H9 (cell line): Measurements from ENCODE around the gene SFRP5. TPM values are rescaled to one million over a fixed set of nuclear protein-coding genes. Genes with fewer than 3 reads are reported as not detected.

Experiments used
- DNase-seq: peaks from one replicate; pipeline ENCODE4 v3.0.0-alpha.2; 2017
- H2AFZ ChIP-seq: one replicate; pipeline ENCODE4 v1.6.1; 2013; ENCODE audit warnings: mild to moderate bottlenecking, low read length, control low read depth, moderate library complexity
- H2AK5ac ChIP-seq: 2 replicates; pipeline ENCODE4 v1.6.1; 2013; ENCODE audit warnings: low read length, control low read depth, mixed read lengths; ENCODE audit not compliant: insufficient read length
- H2BK120ac ChIP-seq: one replicate; pipeline ENCODE4 v1.6.1; 2013; ENCODE audit warnings: low read depth, mild to moderate bottlenecking, low read length, control low read depth, inconsistent platforms; ENCODE audit not compliant: poor library complexity, severe bottlenecking
- H2BK12ac ChIP-seq: 2 replicates; pipeline ENCODE4 v1.6.1; 2013; ENCODE audit warnings: low read length, control low read depth, mixed read lengths, low read depth; ENCODE audit not compliant: insufficient read length
- H2BK15ac ChIP-seq: 2 replicates; pipeline ENCODE4 v1.6.1; 2013; ENCODE audit warnings: low read depth, low read length, control low read depth
- H2BK20ac ChIP-seq: one replicate; pipeline ENCODE4 v1.6.1; 2013; ENCODE audit warnings: low read depth, mild to moderate bottlenecking, low read length, control low read depth, inconsistent platforms; ENCODE audit not compliant: poor library complexity, severe bottlenecking
- H2BK5ac ChIP-seq: 2 replicates; pipeline ENCODE4 v1.6.1; 2013; ENCODE audit warnings: low read length, control low read depth, mixed read lengths; ENCODE audit not compliant: insufficient read length
- H3K14ac ChIP-seq: 2 replicates; pipeline ENCODE4 v1.6.1; 2013; ENCODE audit warnings: low read length, control low read depth; ENCODE audit not compliant: insufficient read depth
- H3K18ac ChIP-seq: 2 replicates; pipeline ENCODE4 v1.6.1; 2013; ENCODE audit warnings: low read depth, mild to moderate bottlenecking, mixed read lengths, low read length, control low read depth; ENCODE audit not compliant: insufficient read length
- H3K23ac ChIP-seq: 2 replicates; pipeline ENCODE4 v1.6.1; 2013; ENCODE audit warnings: low read length, control low read depth, mixed read lengths, low read depth; ENCODE audit not compliant: insufficient read length
- H3K23me2 ChIP-seq: 2 replicates; pipeline ENCODE4 v1.6.1; 2013; ENCODE audit warnings: low read depth, mild to moderate bottlenecking, mixed read lengths, low read length, control low read depth; ENCODE audit not compliant: insufficient read length, poor library complexity, severe bottlenecking
- H3K27ac ChIP-seq: 2 replicates; pipeline ENCODE4 v1.5.1; 2013; ENCODE audit warnings: low read length, control low read depth, mixed read lengths, low read depth; ENCODE audit not compliant: insufficient read length
- H3K27me3 ChIP-seq: 2 replicates; pipeline ENCODE4 v1.6.1; 2013; ENCODE audit warnings: low read length, control low read depth, inconsistent platforms; ENCODE audit not compliant: insufficient read depth
- H3K4ac ChIP-seq: 2 replicates; pipeline ENCODE4 v1.6.1; 2013; ENCODE audit warnings: low read depth, mild to moderate bottlenecking, control low read depth, inconsistent platforms, low read length, moderate library complexity
- H3K4me1 ChIP-seq: 2 replicates; pipeline ENCODE4 v1.6.1; 2013; ENCODE audit warnings: low read length, control low read depth, inconsistent platforms; ENCODE audit not compliant: insufficient read depth
- H3K4me2 ChIP-seq: 2 replicates; pipeline ENCODE4 v1.6.1; 2013; ENCODE audit warnings: low read length, control low read depth, mixed read lengths; ENCODE audit not compliant: insufficient read length, insufficient read depth
- H3K56ac ChIP-seq: 2 replicates; pipeline ENCODE4 v1.6.1; 2013; ENCODE audit warnings: low read depth, mild to moderate bottlenecking, mixed read lengths, low read length, control low read depth; ENCODE audit not compliant: insufficient read length
- H3K79me1 ChIP-seq: 2 replicates; pipeline ENCODE4 v1.6.1; 2013; ENCODE audit warnings: low read depth, mild to moderate bottlenecking, moderate library complexity, low read length, control low read depth, inconsistent platforms; ENCODE audit not compliant: insufficient read depth, poor library complexity, severe bottlenecking
- H3K79me2 ChIP-seq: 2 replicates; pipeline ENCODE4 v1.6.1; 2013; ENCODE audit warnings: low read length, control low read depth, inconsistent platforms; ENCODE audit not compliant: insufficient read depth
- H3K9ac ChIP-seq: 2 replicates; pipeline ENCODE4 v1.6.1; 2013; ENCODE audit warnings: low read length, control low read depth, mixed read lengths; ENCODE audit not compliant: insufficient read length; ENCODE audit errors: extremely low read depth
- H3K9me3 ChIP-seq: one replicate; pipeline ENCODE4 v1.6.1; 2013; ENCODE audit warnings: low read depth, low read length, inconsistent platforms; ENCODE audit not compliant: control insufficient read depth
- H3T11ph ChIP-seq: one replicate; pipeline ENCODE4 v1.6.1; 2013; ENCODE audit warnings: mild to moderate bottlenecking, low read length, control low read depth, inconsistent platforms
- H4K20me1 ChIP-seq: one replicate; pipeline ENCODE4 v1.6.1; 2013; ENCODE audit not compliant: control insufficient read depth, insufficient read length, insufficient read depth
- H4K5ac ChIP-seq: 2 replicates; pipeline ENCODE4 v1.6.1; 2013; ENCODE audit warnings: low read depth, mild to moderate bottlenecking, mixed read lengths, low read length, control low read depth; ENCODE audit not compliant: insufficient read length
- H4K8ac ChIP-seq: replicated peaks from 2 replicates; pipeline ENCODE4 v1.6.1; 2013; ENCODE audit warnings: low read length, control low read depth, mixed read lengths, low read depth; ENCODE audit not compliant: insufficient read length
- H4K91ac ChIP-seq: 2 replicates; pipeline ENCODE4 v1.6.1; 2013; ENCODE audit warnings: low read depth, mild to moderate bottlenecking, moderate library complexity, mixed read lengths, low read length, control low read depth; ENCODE audit not compliant: insufficient read length
- H3K27ac Mint-ChIP-seq, 3 experiments: 2 replicates in 2 of 3; 3 replicates in 1 of 3; pipeline ENCODE4 v1.8.0; 2020 to 2021; ENCODE audit warnings: mixed read lengths in 3 of 3, mild to moderate bottlenecking in 1 of 3, moderate library complexity in 1 of 3
- H3K27me3 Mint-ChIP-seq: 2 replicates; pipeline ENCODE4 v1.8.0; 2021; ENCODE audit warnings: low read depth, mild to moderate bottlenecking, moderate library complexity, mixed read lengths
- H3K36me3 Mint-ChIP-seq, 3 experiments: 2 replicates in 2 of 3; 3 replicates in 1 of 3; pipeline ENCODE4 v1.8.0; 2020 to 2021; ENCODE audit warnings: low read depth in 3 of 3, mixed read lengths in 3 of 3; ENCODE audit not compliant: insufficient read depth in 1 of 3
- H3K4me1 Mint-ChIP-seq, 2 experiments: 2 replicates each; pipeline ENCODE4 v1.8.0; 2020; ENCODE audit warnings: mixed read lengths in 2 of 2
- H3K4me3 Mint-ChIP-seq, 2 experiments: 2 replicates in 1 of 2; 3 replicates in 1 of 2; pipeline ENCODE4 v1.8.0; 2020 to 2021; ENCODE audit warnings: mild to moderate bottlenecking in 2 of 2, mixed read lengths in 2 of 2, moderate library complexity in 1 of 2
- H3K9me3 Mint-ChIP-seq, 2 experiments: 2 replicates in 1 of 2; 3 replicates in 1 of 2; pipeline ENCODE4 v1.8.0; 2020; ENCODE audit warnings: mild to moderate bottlenecking in 2 of 2, mixed read lengths in 2 of 2, moderate library complexity in 1 of 2
- CTCF ChIP-seq: fragments of 200-600 bp; sonication (generic); conservative IDR thresholded peaks from 3 replicates; pipeline ENCODE4 v1.8.0; 2021; ENCODE audit warnings: antibody characterized with exemption, mild to moderate bottlenecking
- WGBS: extraction: QIAGEN DNeasy Blood & Tissue Kit; methylation state at CpG from one replicate; pipeline ENCODE4 v1.1.7; 2013; ENCODE audit warnings: missing lambda C conversion rate, low lambda C conversion rate, mixed read lengths; ENCODE audit not compliant: insufficient read length; ENCODE audit errors: extremely low coverage; 5-methylcytosine and 5-hydroxymethylcytosine counted together
- total RNA-seq: library from RNA; stranded (reverse); gene quantifications from 2 replicates; pipeline ENCODE4 v1.2.1, GENCODE V29; 2021

Gene SFRP5
- total RNA-seq, 1 experiment from 2014 or later: 1.7 TPM

DNA sequence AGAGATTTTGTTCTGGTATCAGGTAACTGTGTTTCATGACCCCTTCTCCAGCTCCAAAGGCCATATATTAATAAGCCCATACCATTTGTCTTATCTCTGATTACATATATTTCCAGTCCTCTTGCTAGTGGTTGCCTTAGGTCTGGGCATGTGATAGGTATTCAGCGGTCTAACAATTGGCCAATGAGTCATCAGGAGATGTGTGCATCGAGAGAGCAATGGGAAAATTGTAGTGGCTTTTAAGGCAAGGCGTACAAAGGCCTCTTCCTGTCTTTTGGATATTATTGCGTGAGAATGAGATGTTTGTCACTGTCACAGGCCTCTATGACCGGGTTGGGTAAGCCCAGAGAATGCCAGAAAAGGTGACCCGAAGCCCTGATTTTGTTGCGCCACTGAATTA is 38.6 kb upstream of the SFRP5 start:
- Mint-ChIP-seq H3K4me3 (no peak overlapping the region), H3K4me1 (peaks cover 9 to 15% of the 10 kb centered on the region in 2 experiments), H3K27me3 (peaks cover 3% of the 10 kb centered on the region; the same call in 1 of the 2 replicates), H3K9me3 (no peaks in the 10 kb centered on the region), H3K27ac (no peak overlapping the region), H3K36me3 (no peaks in the 10 kb centered on the region)
- Histone ChIP-seq H3T11ph (no peak overlapping the region), H4K8ac (no peak overlapping the region), H4K91ac (no peak overlapping the region), H3K4me2 (no peak overlapping the region), H3K14ac (no peak overlapping the region), H3K4me1 (no peaks in the 10 kb centered on the region), H2AFZ (no peak overlapping the region), H3K79me1 (no peaks in the 10 kb centered on the region), H4K5ac (no peak overlapping the region), H3K23ac (no peak overlapping the region), H2BK12ac (no peak overlapping the region), H3K9ac (no peak overlapping the region), H2BK120ac (no peak overlapping the region), H3K56ac (no peak overlapping the region), H2BK20ac (no peak overlapping the region), H3K23me2 (no peaks in the 10 kb centered on the region), H2AK5ac (no peak overlapping the region), H2BK5ac (no peak overlapping the region), H3K27me3 (no peaks in the 10 kb centered on the region), H4K20me1 (no peaks in the 10 kb centered on the region), H2BK15ac (no peak overlapping the region), H3K27ac (no peak overlapping the region), H3K18ac (no peak overlapping the region), H3K4ac (no peak overlapping the region), H3K9me3 (no peaks in the 10 kb centered on the region), H3K79me2 (no peaks in the 10 kb centered on the region)
- TF ChIP-seq CTCF: no peak
- WGBS: no CpG with 5 or more reads among the region's 7 CpGs
- no peak for DNase-seq
